NCI-H146 (cell line): ENCODE data around the gene PTCH1.

Source experiments
- DNase-seq: peaks from one replicate; lab custom pipeline; 2025; lab: John Stamatoyannopoulos, UW

PTCH1 gene

GRCh38 chr9:95511952-95512708, 4.6 kb downstream of the PTCH1 start:
- DNase-seq: no peak

- DNase-seq: no peak
Measured at GRCh38 chr9:95511616-95511931, 5.2 kb downstream of the PTCH1 start.

- DNase-seq: peak; percentile 87
Measured at GRCh38 chr9:95510709-95511615, 5.8 kb downstream of the PTCH1 start.

- DNase-seq: peak; percentile 22
Measured at GRCh38 chr9:95509851-95510708, 6.7 kb downstream of the PTCH1 start.

- peak; percentile 88 for DNase-seq
Measured at GRCh38 chr9:95508968-95509850, 7.6 kb downstream of the PTCH1 start.

- DNase-seq: peak; percentile 41
Measured at GRCh38 chr9:95508242-95508967, 8.4 kb downstream of the PTCH1 start.

- DNase-seq: peak; percentile 41
Measured at GRCh38 chr9:95507464-95508241, 9.1 kb downstream of the PTCH1 start.

- peak; percentile 38 for DNase-seq
Measured at GRCh38 chr9:95506678-95507463, 9.9 kb downstream of the PTCH1 start.

GRCh38 chr9:95506428-95506677, 10.4 kb downstream of the PTCH1 start:
- no peak for DNase-seq

GRCh38 chr9:95505717-95506427, 10.9 kb downstream of the PTCH1 start:
- DNase-seq: peak; percentile 39

- DNase-seq: no peak
Measured at GRCh38 chr9:95505072-95505716, 11.6 kb downstream of the PTCH1 start.

- DNase-seq: no peak
Measured at GRCh38 chr9:95504053-95504963, 12.5 kb downstream of the PTCH1 start.

- no peak for DNase-seq
Measured at GRCh38 chr9:95503369-95503768, 13.4 kb downstream of the PTCH1 start.

GRCh38 chr9:95502248-95502647, 14.5 kb downstream of the PTCH1 start:
- DNase-seq: no peak

- no peak for DNase-seq
Measured at GRCh38 chr9:95499847-95500246, 16.9 kb downstream of the PTCH1 start.

- DNase-seq: no peak
Measured at GRCh38 chr9:95499046-95499676, 17.6 kb downstream of the PTCH1 start.

GRCh38 chr9:95498641-95499040, 18.1 kb downstream of the PTCH1 start:
- DNase-seq: no peak
